Memory B cell (primary cell): ENCODE results near the gene NOC4L.
A peak's percentile ranks its signal among the peaks of the same experiment; 100 is the strongest.
"Not testable (repeated sequence)": the region's sequence is repeated elsewhere in the genome, so short reads cannot be mapped to it uniquely, and the experiment has no call there.

Experiments used
- ATAC-seq: fragments of 150-1000 bp; cut with Tn5 transposase; 2 replicates; pipeline ENCODE4 v1.10.0; 2021; ENCODE audit warnings: low read depth, mild to moderate bottlenecking, moderate library complexity
- DNase-seq, 2 donors: peaks; one replicate each; pipeline ENCODE4 v3.0.0; 2022; ENCODE audit warnings: low spot score in 2 of 2
- H3K27ac Mint-ChIP-seq: one replicate; pipeline ENCODE4 v1.8.0; 2022; ENCODE audit warnings: mild to moderate bottlenecking, moderate library complexity, mixed read lengths
- H3K27me3 Mint-ChIP-seq: one replicate; pipeline ENCODE4 v1.8.0; 2022; ENCODE audit warnings: mixed read lengths
- H3K36me3 Mint-ChIP-seq: one replicate; pipeline ENCODE4 v1.8.0; 2022; ENCODE audit warnings: mild to moderate bottlenecking, mixed read lengths
- H3K4me1 Mint-ChIP-seq: one replicate; pipeline ENCODE4 v1.8.0; 2022; ENCODE audit warnings: mixed read lengths
- H3K4me3 Mint-ChIP-seq: one replicate; pipeline ENCODE4 v1.8.0; 2022; ENCODE audit warnings: mild to moderate bottlenecking, moderate library complexity, mixed read lengths
- H3K9me3 Mint-ChIP-seq: one replicate; pipeline ENCODE4 v1.8.0; 2022; ENCODE audit warnings: mixed read lengths

NOC4L gene

DNA sequence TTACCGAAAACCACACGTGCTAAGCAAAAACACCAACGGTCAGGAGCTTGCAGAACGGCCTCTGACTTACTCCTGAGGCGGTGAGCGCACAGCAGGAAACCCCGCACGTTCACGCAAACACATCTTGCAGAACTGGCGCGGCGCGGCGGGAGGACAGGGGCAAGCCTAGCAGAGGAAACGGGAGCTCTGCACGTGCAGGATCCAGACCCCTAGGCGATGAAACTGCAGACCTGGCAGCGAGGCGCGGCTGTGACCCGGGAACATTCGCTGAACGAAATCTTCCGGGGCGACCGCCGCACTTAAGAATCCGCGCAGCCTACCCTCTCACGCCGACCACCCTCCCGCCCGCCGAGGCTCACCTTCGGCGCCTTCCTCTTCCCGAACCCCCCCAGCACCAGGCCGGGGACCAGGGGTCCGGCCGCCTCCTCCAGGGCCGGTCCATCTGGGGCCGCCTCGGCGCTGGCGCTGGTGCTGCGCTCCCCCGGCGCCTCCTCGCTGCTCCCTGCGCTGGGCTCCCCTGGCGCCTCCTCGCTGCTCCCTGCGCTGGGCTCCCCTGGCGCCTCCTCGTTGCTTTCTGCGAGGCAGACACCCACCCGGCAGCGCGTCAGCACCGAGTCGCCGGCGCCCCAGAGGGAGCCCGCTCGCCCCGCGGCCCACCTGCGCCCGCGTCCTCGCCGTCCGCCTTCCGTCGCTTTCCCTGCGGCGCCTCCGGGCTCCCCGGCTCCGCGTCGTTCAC, 753 bp upstream of the NOC4L start:
- H3K27me3 Mint-ChIP-seq = no peaks in the 10 kb centered on the region
- DNase-seq (no peak), ATAC-seq (peak; percentile 26)
- no peaks in the 10 kb centered on the region for H3K9me3 Mint-ChIP-seq
- peak overlapping the region; percentile 98 for H3K27ac Mint-ChIP-seq
- peak overlapping the region; percentile 70 for H3K4me3 Mint-ChIP-seq
- peaks cover 22% of the 10 kb centered on the region for H3K4me1 Mint-ChIP-seq
- peaks cover 9% of the 10 kb centered on the region for H3K36me3 Mint-ChIP-seq

DNA sequence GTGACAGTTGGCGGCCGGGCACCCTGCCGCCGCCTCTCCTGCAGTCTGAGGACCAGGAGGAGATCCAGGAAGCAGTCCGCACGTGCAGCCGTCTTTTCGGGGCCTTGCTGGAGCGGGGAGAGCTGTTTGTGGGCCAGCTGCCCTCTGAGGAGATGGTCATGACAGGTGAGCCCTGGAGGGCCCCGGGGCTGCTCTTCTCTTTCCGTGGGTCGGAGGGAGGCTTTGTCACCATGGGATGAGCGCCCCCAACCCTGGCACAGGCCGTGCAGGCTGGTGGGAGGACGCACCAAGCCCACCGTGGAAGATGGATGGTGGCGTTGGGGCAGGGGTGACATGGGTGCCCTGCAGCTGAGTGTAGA, 532 bp downstream of the NOC4L start:
- DNase-seq (no peak), ATAC-seq (peak; percentile 4)
- peak overlapping the region; percentile 94 for H3K4me3 Mint-ChIP-seq
- H3K27me3 Mint-ChIP-seq = no peaks in the 10 kb centered on the region
- peak overlapping the region; percentile 98 for H3K27ac Mint-ChIP-seq
- no peaks in the 10 kb centered on the region for H3K9me3 Mint-ChIP-seq
- peaks cover 22% of the 10 kb centered on the region for H3K4me1 Mint-ChIP-seq
- H3K36me3 Mint-ChIP-seq = peaks cover 6% of the 10 kb centered on the region

DNA sequence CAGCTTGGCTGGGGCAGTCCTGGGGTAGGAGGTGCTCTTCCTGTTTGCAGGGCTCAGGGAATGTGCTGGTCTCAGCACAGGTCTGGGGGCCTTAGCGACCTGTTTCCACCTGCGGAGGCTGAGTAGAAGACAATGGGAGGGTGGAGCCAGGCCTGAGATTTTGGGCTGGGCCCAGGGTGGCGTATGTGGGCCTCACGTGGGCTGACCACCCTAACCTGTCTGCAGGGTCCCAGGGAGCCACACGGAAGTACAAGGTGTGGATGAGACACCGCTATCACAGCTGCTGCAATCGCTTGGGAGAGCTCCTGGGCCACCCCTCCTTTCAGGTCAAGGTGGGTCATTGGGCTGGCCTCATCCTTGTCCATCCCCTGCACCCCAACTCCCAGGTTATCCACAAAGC, 1.1 kb downstream of the NOC4L start:
- Mint-ChIP-seq H3K4me3 (peak overlapping the region; percentile 94), H3K4me1 (peaks cover 22% of the 10 kb centered on the region), H3K27me3 (no peaks in the 10 kb centered on the region), H3K9me3 (no peaks in the 10 kb centered on the region), H3K36me3 (peaks cover 3% of the 10 kb centered on the region), H3K27ac (peak overlapping the region; percentile 98)
- DNase-seq = no peak
- ATAC-seq = no peak

DNA sequence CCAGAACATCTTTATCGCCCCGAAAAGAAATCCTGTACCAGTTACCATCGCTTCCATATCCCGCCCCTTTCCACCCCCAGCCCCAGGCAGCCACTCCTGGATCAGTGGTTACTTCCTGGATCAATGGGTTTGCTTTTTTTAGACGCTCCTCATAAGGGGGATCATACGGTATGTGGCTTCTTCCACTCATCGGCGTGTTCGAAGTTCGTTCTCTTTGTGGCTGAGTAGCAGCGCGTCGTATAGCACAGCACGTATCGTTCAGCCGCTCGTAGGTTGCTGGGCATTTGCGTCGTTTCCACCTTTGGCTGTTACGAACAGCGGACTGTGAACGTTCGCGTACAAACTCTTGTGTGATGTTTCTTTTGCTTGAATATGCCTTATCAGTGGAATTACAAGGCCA, 1.8 kb downstream of the NOC4L start:
- ATAC-seq = no peak
- Mint-ChIP-seq H3K27me3 (no peaks in the 10 kb centered on the region), H3K27ac (peak overlapping the region; percentile 50), H3K4me1 (peaks cover 22% of the 10 kb centered on the region), H3K36me3 (peaks cover 5% of the 10 kb centered on the region), H3K4me3 (peak overlapping the region; percentile 94), H3K9me3 (no peaks in the 10 kb centered on the region)
- DNase-seq = no peak

DNA sequence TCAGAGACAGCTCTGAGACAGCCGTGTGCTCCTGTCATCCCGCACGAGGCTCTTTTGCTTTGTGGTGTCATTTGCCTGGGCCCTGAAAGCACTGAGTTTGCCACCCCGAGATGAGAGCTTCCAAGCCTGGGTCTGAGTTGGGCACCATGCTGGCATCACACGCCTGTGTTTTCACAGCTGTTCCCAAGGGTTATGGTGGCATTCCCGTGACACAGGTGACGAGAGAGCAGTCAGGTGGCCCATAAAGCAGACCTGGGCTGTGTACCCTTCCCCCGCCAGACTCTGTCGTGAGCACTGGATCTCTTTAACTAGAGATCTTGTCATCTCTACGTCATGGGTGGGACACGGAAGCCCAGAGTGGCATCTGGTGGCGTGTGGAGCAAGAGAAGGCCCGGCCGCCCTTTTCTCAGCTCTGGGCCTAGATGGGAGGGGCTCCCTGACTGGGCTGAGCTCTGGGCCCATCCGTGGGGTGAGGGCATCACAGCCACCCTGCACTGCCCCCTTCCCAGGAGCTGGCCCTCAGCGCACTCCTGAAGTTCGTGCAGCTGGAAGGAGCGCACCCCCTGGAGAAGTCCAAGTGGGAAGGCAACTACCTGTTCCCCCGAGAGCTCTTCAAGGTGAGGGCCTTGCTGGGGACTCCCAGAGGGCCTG, 2.6 kb downstream of the NOC4L start:
- H3K36me3 Mint-ChIP-seq = peaks cover 5% of the 10 kb centered on the region
- no peak overlapping the region for H3K4me3 Mint-ChIP-seq
- H3K27ac Mint-ChIP-seq = peak overlapping the region; percentile 50
- no peaks in the 10 kb centered on the region for H3K27me3 Mint-ChIP-seq
- H3K9me3 Mint-ChIP-seq = no peaks in the 10 kb centered on the region
- DNase-seq = no peak
- ATAC-seq = no peak
- peaks cover 22% of the 10 kb centered on the region for H3K4me1 Mint-ChIP-seq

DNA sequence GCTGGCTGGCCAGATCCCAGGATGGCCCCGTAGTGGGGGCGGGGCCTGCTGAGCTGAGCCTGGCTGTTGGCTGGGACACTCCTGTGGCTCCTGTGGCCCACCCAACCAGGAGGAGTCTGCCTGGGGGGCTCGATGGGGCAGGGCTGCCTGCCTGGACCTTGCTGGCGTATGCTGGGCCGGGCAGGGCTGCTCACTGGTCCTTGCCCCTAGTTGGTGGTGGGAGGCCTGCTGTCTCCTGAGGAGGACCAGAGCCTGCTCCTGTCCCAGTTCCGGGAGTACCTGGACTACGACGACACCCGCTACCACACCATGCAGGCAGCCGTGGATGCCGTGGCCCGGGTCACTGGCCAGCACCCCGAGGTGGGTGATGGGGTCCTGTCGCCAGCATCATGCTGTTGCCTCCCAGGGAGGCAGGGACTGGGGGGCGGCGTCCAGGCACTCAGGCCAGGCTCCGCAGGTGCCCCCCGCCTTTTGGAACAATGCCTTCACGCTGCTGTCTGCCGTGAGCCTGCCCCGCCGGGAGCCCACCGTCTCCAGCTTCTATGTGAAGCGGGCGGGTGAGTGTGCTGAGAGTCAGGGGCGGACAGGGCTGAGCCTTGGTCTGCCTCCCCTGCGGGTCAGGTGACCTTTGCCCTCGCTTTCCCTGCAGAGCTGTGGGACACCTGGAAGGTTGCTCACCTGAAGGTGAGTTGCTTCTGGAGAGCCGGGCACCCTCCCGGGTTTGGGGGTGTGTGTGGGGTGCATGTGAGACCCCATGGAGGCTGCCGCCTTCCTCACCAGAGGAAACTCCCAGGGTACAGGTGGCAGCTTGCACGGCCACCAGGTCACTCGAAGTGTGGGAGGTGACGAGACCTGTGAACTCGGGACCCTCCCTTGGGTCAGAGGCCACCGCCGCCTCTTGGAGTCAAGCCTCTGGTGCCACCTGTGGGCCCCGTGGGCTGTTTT, 3.4 kb downstream of the NOC4L start:
- H3K36me3 Mint-ChIP-seq = peaks cover 5% of the 10 kb centered on the region

DNA sequence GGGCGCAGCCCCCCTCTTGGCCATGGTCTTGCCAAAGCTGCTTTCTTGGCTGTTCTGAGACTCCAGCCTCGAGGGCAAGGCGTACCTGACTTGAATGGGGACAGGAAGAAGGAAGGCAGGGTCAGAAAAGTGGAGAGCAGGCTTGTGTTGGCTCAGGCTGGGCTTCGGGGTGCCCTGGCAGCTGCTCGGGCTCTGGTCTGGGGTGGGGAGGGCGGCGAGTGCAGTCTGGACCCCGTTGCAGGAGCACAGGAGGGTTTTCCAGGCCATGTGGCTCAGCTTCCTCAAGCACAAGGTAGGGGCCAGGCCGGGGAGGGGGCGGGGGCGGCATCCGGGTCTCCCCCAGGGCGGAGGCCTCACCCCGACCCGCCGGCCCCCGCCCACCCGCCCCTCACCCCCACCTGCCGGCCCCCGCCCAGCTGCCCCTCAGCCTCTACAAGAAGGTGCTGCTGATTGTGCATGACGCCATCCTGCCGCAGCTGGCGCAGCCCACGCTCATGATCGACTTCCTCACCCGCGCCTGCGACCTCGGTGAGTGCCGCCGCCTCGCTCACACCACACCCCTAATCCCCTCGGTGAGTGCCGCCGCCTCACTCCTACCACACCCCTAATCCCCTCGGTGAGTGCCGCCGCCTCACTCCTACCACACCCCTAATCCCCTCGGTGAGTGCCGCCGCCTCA, 4.2 kb downstream of the NOC4L start:
- Mint-ChIP-seq H3K4me1 (peaks cover 19% of the 10 kb centered on the region), H3K36me3 (peaks cover 5% of the 10 kb centered on the region), H3K27ac (no peak overlapping the region)

More for the DNA sequence above, 3.4 kb downstream of the NOC4L start:
- H3K27ac Mint-ChIP-seq = no peak overlapping the region
- no peak overlapping the region for H3K4me3 Mint-ChIP-seq
- ATAC-seq (no peak), DNase-seq (no peak)
- peaks cover 22% of the 10 kb centered on the region for H3K4me1 Mint-ChIP-seq
- no peaks in the 10 kb centered on the region for H3K9me3 Mint-ChIP-seq
- H3K27me3 Mint-ChIP-seq = no peaks in the 10 kb centered on the region

DNA sequence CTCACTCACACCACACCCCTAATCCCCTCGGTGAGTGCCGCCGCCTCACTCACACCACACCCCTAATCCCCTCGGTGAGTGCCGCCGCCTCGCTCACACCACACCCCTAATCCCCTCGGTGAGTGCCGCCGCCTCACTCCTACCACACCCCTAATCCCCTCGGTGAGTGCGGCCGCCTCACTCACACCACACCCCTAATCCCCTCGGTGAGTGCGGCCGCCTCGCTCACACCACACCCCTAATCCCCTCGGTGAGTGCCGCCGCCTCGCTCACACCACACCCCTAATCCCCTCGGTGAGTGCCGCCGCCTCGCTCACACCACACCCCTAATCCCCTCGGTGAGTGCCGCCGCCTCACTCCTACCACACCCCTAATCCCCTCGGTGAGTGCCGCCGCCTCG, 5.3 kb downstream of the NOC4L start:
- peaks cover 21% of the 10 kb centered on the region for H3K4me1 Mint-ChIP-seq
- not testable (repeated sequence) for DNase-seq, H3K27me3 Mint-ChIP-seq, ATAC-seq, H3K36me3 Mint-ChIP-seq, H3K27ac Mint-ChIP-seq, H3K4me3 Mint-ChIP-seq, H3K9me3 Mint-ChIP-seq

More for the DNA sequence above, 4.2 kb downstream of the NOC4L start:
- Mint-ChIP-seq H3K4me3 (no peak overlapping the region), H3K9me3 (no peaks in the 10 kb centered on the region), H3K27me3 (no peaks in the 10 kb centered on the region)
- ATAC-seq = no peak
- no peak for DNase-seq

DNA sequence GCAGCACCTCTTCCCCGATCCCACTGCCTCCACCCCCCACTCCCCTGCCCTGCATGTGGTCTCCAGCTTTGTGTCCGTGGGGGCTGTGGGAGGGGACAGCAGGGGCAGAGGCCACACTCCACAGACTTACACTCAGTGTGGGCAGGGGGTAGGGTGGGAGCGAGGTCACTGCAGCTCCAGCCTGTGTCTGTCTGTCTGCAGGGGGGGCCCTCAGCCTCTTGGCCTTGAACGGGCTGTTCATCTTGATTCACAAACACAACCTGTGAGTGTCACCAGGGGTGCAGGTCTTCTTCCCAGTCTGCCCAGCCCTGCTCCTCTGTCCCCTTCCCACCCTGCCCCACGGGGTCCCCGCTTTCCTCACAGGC, 6.5 kb downstream of the NOC4L start:
- no peak for ATAC-seq
- Mint-ChIP-seq H3K36me3 (peaks cover 2% of the 10 kb centered on the region), H3K9me3 (no peaks in the 10 kb centered on the region), H3K4me3 (no peak overlapping the region), H3K27ac (no peak overlapping the region), H3K27me3 (no peaks in the 10 kb centered on the region), H3K4me1 (peaks cover 11% of the 10 kb centered on the region)
- no peak for DNase-seq

DNA sequence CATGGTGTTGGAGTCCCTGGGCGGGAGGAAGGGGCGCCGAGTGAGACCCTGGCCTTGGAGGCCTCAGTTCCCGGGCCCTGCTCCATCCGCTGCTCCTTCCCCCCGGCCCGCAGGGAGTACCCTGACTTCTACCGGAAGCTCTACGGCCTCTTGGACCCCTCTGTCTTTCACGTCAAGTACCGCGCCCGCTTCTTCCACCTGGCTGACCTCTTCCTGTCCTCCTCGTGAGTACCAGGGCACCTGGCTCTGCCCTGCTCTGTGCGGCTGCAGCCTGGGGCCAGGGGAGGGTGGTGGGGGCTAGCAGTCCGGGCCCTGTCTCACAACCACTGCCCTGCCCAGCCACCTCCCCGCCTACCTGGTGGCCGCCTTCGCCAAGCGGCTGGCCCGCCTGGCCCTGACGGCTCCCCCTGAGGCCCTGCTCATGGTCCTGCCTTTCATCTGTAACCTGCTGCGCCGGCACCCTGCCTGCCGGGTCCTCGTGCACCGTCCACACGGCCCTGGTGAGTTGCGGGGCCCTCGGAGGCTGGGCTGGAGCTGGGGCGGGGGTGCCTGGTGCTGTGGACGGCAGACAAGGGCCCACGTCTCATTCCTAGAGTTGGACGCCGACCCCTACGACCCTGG, 7.0 kb downstream of the NOC4L start:
- Mint-ChIP-seq H3K4me1 (peaks cover 7% of the 10 kb centered on the region), H3K9me3 (no peaks in the 10 kb centered on the region), H3K27ac (no peak overlapping the region), H3K27me3 (no peaks in the 10 kb centered on the region), H3K36me3 (peaks cover 2% of the 10 kb centered on the region), H3K4me3 (no peak overlapping the region)
- DNase-seq (no peak), ATAC-seq (no peak)

DNA sequence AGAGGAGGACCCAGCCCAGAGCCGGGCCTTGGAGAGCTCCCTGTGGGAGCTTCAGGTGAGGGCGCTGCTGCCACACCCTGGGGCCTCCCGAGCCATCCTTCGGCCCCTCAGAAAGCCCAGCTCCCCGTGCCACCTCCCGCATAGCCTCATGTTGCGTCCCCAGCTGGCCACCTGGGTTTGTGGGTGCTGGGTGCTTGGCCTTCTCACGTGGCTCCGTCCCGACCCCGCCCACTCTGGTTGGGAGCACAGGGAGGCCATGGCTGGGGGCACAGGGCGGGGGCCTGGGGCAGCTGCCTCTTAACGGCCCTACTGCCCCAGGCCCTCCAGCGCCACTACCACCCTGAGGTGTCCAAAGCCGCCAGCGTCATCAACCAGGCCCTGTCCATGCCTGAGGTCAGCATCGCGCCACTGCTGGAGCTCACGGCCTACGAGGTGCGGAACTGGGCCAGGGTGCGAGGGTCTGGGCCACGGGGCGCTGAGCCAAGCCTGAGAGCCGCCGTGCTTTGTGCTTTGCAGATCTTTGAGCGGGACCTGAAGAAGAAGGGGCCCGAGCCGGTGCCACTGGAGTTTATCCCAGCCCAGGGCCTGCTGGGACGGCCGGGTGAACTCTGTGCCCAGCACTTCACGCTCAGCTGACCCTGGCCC, 7.6 kb downstream of the NOC4L start:
- no peak overlapping the region for H3K27ac Mint-ChIP-seq
- DNase-seq (no peak), ATAC-seq (no peak)
- peaks cover 2% of the 10 kb centered on the region for H3K36me3 Mint-ChIP-seq
- H3K4me1 Mint-ChIP-seq = peaks cover 5% of the 10 kb centered on the region
- no peaks in the 10 kb centered on the region for H3K27me3 Mint-ChIP-seq
- H3K9me3 Mint-ChIP-seq = no peaks in the 10 kb centered on the region
- H3K4me3 Mint-ChIP-seq = no peak overlapping the region

DNA sequence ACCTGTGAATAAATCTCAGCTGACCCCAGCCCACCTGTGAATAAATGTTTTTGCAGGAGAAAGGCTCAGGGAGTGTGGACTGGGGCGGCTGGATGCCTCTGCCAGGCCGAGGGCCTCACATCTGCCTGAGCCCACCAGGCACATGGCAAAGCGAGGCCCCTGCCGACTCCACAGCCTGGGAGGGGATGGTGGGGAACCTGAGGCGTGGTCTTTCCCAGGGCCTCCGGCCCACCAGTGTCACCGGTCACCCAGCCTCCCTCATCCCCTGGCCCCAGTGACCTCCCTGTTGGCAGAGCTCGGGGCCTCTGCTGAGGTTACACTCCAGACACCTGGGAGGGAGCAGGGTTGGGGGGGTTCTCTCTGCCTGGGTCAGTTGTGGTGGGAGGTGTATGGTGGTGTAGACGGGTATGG, 8.2 kb downstream of the NOC4L start:
- DNase-seq = no peak
- peaks cover 5% of the 10 kb centered on the region for H3K4me1 Mint-ChIP-seq
- no peaks in the 10 kb centered on the region for H3K9me3 Mint-ChIP-seq
- no peaks in the 10 kb centered on the region for H3K27me3 Mint-ChIP-seq
- no peak for ATAC-seq
- H3K36me3 Mint-ChIP-seq = peaks cover 2% of the 10 kb centered on the region
- no peak overlapping the region for H3K27ac Mint-ChIP-seq
- H3K4me3 Mint-ChIP-seq = no peak overlapping the region

DNA sequence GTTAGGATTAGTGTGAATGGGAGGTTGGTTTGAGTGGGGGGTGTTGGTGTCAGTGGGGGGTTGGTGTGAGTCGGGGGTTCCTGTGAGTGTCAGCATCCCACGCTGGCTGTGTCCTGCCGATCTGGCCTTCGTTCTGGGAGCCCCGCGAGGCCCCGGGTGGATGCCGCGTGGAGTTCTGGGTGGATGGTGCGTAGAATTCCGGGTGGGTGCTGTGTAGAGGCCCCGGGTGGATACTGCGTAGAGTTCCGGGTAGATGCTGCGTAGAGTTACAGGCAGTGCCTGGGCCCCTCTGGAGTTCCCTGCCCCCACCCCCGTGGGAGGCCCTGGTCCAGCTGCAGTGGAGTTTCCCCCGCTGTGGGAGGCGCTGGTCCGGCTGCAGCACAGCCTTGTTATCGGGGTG, 8.7 kb downstream of the NOC4L start:
- DNase-seq (no peak), ATAC-seq (no peak)
- H3K27ac Mint-ChIP-seq = no peak overlapping the region
- no peak overlapping the region for H3K4me3 Mint-ChIP-seq
- H3K36me3 Mint-ChIP-seq = peaks cover 2% of the 10 kb centered on the region
- no peaks in the 10 kb centered on the region for H3K9me3 Mint-ChIP-seq
- peaks cover 5% of the 10 kb centered on the region for H3K4me1 Mint-ChIP-seq
- H3K27me3 Mint-ChIP-seq = no peaks in the 10 kb centered on the region
